H4 (cell line): ENCODE data around the gene TUBG1. TPM values are rescaled to one million over a fixed set of nuclear protein-coding genes. Genes with fewer than 3 reads are reported as not detected.
A peak's percentile ranks its signal among the peaks of the same experiment; 100 is the strongest.
"Not testable (repeated sequence)": the region's sequence is repeated elsewhere in the genome, so short reads cannot be mapped to it uniquely, and the experiment has no call there.

ENCODE experiments used
- DNase-seq: peaks from one replicate; pipeline ENCODE4 v3.0.0-alpha.2; 2015; ENCODE audit warnings: low spot score
- total RNA-seq: library from RNA; depleted of rRNA; stranded (reverse); fragments of >200 nt; shearing (Covaris generic); gene quantifications from 2 replicates; pipeline ENCODE4 v1.2.3, GENCODE V29; 2014

The TUBG1 gene
- total RNA-seq, 1 experiment from 2014 or later = 92.3 TPM

DNA sequence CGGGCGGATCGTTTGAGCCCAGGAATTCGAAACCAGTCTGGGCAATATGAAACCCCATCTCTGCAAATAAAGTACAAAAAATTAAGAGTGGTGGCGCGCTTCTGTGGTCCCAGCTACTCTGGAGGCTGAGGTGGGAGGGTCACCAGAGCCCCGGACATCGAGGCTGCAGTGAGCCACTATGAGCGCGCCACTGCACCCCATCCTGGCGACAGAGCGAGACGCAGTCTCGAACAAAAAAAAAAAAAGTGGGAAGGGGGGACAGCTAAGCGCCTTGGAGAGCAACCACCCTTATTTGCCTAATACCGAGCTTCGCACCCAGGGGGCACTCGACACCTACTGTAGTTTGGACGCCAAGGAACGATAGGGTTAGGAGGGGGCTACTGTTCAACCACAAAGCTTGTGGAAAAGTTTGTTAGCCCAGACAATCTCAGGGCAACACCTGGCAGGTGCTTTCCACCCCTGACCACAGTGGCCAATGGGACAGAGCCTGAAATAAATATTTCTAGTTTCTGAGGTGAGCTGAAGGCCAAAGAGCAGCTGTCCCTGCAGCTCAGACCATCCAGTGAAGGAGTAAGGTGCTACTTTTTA, 31.1 kb upstream of the TUBG1 start:
- DNase-seq = peak; percentile 70

DNA sequence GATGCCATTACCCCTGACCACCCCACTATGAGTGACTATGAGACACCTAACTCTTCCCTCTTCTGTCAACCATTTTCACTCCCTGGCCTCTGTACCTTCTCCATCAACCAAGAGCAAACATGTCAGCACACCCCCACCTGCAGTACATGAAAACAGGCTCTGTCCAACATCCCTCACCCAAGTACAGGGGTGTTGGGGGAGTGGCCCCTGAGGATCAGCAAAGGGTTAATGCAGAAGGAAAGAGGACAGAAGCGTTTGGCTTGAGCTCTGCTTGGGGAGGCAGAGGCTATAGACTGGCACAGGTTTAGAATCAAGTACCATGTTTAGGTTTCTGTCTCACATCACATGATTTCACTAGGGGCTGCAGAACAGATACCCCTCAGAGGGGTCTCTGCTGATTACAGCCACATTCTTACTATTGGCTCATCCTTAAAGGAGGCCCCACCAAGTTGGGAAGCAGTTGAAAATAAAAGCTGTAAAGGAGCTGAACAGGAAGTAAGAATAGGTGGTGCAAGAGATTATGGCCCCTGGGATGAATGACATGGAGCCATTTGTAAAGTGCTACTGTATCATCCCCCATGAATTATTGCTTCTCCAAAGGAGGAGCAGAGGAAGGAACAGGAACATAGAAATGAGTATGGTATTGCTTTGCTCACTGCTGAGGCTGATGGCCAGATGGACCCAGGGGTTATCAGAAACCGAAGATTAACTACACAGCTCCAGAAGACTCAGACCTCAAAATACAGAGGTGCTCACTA, 29.5 kb upstream of the TUBG1 start:
- no peak for DNase-seq

DNA sequence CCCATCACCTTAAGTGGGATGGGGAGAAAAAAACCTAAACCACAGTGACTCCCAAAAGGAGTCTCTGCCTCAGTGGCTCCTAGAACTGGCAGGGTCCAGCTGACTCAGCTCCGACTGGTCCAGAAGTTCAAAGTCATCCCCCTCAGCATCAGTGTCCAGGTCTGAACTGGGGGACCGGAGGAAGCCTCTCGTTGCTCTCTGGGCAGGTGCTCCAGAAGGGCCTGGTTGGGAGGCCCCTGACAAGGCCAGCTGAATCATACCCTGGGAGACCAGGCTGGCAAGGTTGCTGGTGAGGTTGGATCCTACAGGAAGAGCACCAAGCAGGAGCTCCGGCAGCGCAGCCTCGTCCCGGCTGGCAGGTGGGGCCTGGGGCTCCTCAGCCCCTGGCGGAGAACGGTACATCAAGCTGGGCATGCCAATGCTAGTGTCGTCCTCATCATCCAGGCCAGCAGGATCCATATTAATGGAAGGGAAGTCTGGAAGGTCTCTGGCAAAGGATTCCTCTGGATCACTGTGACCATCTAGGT, 27.7 kb upstream of the TUBG1 start:
- DNase-seq = no peak

DNA sequence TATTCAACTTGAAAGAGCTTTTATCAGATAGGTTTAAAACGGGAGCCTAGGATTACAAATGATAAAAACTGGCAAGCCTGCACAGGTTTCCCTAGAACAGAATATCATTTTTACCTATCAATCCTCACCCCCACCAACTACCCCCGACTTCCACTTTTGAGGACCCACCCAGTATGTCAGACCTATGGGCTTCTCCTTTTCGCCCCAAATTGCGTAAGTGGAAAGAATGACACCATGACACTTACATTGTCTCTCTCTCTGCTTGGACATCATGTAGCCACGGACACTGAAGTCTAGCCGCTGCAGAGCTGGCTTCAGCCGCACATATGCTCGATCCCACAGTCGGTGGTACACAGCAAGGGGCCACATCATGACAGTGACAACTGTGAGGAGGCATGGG, 24.6 kb upstream of the TUBG1 start:
- DNase-seq = no peak

DNA sequence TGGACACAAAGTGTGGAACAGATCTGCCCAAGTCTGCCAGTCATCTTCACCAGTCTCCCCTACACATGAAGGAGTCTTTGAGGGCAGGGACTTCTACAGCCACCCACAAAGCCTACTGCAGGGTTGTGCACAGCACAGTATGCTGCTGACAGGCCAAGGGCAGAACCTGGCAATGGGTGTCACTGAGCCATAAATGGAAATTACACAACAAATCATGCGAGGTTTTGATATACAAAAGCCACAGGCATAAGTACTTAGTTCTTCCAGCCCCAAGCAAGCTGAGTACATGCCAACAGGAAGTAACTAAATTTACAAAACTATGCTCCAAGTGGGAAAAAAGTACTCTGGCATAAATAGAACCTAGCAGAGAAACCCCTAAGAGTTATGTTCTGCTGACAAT, 24.1 kb upstream of the TUBG1 start:
- no peak for DNase-seq

DNA sequence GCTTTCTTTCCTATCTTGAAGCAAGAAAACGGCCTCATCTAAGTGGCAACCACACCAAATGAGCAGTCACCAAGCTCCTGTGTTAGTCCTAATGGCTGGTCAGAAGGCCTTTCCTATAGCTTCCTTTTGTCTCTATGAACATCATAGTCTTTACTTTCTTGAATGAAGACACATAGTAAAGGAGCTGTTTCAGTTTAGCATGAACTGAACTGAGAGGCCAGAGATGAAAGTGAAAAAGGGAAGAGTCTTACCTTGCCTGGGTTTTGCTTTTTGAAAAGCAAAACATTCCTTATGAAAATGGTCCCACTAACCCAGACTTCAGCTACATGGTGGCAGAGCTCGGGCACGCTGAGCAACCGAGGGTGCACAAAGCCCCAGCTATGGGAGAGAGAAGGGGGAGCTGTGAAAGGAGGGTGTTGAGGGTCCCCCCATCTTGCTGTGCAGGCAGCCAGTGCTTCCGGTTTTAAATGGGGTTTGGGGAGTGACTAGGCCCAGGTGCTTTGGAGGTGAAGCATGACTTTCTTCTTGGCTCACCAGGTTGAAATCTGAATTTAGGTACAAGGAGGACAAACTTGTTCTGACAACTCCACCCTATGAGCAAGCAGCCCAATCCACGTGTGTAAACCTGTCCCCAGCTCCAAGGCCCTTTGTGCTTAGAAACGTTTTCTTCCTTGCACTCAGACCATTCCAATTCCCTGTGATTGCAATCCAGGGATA, 22.8 kb upstream of the TUBG1 start:
- DNase-seq = no peak

DNA sequence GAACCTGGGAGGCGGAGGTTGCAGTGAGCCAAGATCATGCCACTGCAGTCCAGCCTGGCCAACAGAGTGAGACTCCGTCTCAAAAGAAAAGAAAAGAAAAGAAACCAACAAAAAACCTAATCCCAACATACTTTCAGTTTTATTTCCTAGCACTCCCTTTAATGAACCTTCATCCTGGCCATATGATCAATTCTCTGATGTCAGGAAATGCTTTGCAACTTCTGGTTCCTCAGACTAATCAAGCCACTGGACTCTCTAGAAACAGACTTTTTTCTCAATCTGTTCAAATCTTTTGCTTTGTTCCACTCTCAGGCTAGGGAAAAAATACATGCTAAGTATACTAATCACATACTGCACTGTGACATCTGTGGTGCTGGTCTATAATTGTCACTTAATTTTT, 18.6 kb upstream of the TUBG1 start:
- DNase-seq = no peak

DNA sequence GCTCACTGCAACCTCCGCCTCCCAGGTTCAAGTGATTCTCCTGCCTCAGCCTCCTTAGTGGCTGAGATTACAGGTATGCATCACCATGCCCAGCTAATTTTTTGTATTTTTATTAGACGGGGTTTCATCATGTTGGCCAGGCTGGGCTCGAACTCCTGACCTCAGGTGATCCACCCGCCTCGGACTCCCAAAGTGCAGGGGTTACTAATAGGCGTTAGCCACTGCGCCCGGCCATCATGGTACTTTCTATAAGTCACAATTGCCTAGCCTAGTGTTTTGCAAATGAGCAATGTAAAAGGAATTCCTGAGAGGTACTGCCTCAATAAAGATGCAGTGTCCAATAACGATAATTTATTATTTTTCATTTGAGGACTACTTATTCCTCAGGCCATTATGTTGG, 18.1 kb upstream of the TUBG1 start:
- DNase-seq = no peak

DNA sequence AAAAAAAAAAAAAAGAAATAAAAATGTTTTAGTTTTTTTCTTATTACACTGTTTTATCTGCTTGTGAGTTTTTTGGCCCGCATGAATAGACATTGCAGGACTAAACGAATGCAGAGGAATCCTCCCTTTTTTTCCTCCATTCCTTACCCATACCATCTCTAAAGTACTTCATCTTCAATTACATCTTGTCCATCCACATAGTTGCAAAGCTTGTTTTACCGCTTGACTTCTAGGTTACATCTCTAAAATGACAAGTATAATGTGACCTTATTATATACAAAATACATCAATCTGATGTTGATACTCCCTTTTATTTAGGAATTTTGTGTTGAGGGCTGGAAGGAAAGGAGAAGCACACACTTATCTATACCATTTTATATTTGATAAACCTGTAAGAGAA, 13.1 kb upstream of the TUBG1 start:
- DNase-seq = no peak

DNA sequence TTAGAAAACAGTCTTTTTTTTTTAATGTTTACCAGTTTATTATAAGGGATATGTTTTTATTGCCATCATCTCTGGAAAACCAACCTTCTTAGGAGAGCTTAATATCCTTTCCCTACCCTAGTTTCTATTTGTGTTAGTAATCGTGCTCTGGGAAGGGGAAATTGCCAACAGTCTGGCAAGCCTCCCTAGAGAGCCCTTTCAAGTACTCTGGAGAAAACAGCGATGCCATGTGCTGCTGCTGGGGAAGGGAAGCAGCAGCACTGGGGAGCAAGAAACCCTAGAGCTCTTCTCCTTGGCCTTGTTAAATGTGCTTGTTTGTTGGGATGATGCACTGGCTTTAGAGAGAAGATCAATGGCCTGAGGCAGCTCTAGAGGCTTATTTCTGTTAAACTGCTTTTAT, 10.6 kb upstream of the TUBG1 start:
- no peak for DNase-seq

DNA sequence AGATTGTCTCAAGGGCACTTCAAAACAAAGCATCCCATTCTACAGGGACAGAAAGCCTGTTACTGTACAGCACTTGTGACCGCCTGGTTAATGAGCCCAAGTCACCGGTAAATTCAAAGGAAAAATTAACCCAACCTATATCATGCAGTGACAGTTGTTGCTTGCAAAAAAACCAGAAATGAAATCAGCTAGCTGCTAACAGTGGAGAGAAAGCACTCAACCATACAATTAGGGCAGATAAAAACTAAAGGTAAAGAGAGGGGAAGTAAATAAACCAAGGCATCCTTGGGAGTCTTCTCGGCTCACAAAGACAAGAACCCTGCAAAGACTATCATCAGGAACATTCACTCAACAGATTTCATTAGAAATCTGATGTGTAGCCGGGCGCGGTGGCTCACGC, 6.2 kb upstream of the TUBG1 start:
- DNase-seq = no peak

DNA sequence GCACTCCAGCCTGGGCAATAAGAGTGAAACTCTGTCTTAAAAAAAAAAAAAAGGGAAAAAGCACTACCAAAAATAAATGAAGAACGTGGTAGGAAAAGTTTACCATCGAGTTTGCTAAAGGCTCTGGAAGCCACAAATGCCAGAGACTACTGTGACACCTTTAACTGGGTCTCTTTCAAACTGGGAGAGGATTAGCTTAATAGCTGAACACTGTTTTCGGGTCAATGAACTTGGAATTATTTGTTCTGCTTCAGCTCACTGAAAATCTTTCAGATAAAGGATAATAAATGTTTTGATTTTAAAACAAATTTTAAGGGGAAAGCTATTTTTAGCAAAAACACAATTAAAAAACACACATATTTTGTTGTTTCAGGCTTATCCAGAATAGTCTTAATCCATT, 1.7 kb upstream of the TUBG1 start:
- DNase-seq = no peak

DNA sequence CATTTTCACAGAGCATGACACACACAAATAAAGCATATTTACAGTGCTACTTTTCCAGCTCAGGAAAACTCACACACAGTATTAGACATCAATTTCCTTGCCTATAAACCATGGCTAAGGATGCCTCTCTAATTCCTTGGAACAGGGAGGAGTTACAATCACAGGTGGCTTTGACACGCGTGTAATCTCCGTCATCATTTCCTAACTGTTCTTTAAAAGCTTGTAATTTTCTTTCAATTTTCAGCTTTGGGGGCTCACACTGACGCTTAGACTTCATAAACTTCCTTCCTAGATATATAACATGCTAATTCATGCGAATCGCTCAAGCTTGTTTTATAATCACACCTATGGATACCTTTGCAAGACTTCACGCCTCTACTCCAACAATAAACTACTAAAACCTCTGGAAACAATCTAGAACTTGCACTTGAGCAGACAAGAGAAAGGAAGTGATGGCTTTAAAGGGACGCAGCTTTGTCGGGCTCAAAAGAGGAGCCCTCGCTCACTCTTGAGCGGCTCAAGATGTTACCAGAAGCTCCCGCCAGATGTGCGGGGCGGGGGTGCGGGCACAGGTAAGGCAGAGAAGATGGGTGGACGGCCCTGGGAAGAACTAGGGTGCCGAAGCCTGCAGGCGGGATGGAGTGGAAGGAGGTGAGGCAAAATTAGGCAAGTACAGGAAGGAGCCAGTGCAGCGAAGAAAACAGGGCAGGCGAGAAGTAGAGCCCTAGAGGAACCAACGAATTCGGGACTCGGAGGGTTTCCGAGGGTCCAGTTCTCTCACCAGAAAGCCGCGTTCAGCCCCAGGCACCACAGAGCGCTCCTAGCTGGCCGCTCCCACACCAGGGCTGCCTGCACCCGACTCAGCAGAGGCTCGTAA, 940 bp upstream of the TUBG1 start:
- no peak for DNase-seq

DNA sequence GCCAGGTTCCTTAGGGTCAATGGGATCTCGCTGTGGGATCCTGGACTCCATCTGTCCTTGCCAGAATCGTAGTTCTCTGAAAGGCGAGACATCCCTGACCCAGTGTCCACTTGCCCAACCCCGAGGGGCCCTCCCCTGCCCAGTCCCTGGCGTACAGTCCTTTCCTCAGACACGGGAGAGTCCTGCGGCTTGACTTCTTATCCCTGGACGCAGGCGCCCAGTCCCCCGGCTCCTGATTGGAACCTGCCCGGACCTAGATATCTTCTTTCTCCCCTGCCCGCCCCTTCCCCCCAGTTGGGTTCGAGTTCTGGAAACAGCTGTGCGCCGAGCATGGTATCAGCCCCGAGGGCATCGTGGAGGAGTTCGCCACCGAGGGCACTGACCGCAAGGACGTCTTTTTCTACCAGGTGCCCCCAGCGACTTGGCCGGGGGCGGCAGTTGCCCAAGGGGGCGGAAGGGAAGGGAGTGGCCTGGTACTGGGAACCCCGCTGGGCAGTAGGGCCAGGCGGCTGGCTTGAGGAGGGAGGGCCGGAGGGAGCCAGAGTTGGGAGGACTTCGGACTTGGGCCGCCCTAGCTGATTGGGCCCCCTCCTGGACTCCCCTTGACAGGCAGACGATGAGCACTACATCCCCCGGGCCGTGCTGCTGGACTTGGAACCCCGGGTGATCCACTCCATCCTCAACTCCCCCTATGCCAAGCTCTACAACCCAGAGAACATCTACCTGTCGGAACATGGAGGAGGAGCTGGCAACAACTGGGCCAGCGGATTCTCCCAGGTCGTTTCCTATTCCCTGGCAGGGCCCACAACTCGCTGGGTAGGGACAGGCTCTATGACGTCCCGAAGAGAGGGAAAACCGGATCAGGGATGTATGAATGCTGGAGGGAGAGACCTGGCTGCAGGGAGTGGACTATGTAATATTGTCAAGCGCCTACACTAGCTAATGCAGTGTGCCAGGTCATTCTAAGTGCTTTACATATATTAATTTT, 625 bp downstream of the TUBG1 start:
- not testable (repeated sequence) for DNase-seq

DNA sequence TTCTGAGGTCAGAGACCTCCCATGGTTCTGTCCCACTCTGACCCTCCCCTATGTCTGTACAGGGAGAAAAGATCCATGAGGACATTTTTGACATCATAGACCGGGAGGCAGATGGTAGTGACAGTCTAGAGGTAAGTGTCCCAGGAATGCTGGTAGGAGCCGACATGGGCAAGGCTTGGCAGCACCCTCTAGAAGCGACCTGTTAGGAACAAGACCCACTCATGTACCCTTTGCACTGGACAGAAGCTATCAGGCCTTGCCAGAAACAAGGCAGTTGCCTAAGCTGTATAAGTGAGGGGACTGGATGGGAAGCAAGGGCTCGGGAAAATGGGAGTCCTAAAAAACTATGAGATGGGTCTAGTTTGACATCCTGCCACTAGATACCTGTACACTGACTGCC, 2.5 kb downstream of the TUBG1 start:
- no peak for DNase-seq

DNA sequence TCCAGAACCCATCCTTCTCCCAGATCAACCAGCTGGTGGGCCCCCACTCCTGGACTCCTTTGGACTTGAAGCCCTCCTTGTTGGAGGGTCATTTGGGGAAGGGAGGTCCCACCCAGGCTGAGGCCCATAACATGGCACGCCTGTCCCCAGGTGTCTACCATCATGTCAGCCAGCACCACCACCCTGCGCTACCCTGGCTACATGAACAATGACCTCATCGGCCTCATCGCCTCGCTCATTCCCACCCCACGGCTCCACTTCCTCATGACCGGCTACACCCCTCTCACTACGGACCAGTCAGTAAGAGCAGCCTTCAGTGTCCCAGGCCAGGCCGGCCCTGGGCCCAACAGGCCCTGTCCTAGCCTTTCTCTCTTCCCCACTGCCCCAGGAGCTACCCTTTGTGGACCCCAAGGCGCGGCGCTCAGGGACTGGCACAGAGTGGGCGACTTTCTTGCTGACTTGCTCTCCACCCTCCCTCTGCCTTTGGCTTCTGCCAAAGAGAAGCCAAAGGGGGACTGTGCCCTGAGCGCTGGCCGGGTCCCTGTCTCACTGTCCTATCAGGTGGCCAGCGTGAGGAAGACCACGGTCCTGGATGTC, 4.3 kb downstream of the TUBG1 start:
- DNase-seq = no peak

DNA sequence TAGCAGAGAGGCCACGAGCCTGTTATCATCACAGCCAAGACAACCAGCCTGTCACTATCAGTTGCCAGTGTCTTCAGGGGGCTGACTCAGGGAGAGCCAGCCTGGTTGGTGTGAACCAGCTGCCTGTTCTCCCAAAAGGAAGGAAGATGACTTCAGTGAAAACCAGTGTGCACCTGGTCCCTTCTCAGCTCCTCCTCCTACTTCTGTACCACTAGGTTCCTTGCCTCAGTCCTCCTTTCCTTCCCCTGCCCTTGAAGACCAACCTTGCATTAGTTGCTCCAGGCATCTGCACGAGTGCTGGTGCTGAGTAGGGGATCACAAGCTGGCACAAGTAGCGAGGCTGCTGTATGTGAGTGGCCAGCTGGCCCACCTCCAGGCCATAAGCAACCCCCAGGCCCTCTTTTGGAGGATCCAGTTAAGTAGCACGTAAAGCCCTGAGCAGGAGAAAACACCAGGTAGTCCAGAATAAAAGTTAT, 8.5 kb downstream of the TUBG1 start:
- no peak for DNase-seq

DNA sequence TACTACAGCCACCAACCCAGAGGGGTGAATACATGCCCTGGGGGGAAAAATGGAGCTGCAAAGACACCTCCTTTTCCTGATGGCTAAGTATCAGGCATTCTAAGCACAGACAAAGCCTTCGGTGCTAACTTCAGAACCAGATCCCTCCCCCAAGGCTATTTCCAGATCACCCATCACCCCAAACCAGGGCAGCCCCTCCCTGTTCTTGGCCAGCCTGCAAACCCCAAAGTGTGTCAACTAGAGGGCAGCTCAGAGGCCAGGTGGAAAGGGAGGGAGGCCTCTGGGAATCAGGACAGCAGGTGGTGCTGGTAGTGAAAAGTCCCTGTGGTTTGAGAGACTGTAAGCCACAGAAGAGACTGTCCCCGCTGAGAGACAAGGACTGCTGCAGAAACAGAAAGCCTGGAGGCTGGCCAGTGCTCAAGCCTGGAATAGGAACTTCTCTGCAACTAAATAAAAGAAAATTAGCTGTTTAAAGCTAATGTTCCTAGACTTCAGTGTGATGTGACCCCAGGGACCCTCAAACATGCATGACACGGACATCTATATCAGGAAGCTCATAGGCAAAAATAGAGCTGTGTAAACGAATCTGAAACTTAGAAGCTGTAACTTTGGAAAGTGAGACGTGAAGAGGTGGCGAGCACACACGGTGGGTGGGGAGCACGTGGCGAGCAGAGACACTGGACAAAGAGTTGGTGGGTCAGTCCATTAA, 9.1 kb downstream of the TUBG1 start:
- peak; percentile 68 for DNase-seq

DNA sequence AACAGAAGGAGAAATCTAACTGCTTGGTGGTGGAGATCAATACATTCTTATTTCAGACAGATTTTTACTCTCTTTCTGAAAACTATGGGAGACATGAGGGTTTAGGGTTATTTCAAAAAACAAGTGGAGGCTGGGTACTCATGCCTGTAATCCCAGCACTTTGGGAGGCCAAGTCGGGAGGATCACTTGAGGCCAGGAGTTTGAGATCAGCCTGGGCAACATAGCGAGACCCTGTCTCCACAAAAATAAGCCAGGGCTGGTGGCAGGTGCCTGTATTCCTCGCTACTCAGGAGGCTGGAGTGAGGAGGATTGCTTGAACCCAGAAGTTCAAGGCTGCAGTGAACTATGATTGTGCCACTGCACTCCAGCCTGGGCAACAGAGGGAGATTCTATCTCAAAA, 12.5 kb downstream of the TUBG1 start:
- DNase-seq = not testable (repeated sequence)
